22Rv1 (cell line): ENCODE results near the gene RNF213.

ENCODE experiments used
- H3K27ac ChIP-seq: fragments of 450-650 bp; 2 replicates; pipeline ENCODE4 v1.5.1; 2017
- CTCF ChIP-seq: fragments of 450-650 bp; IDR thresholded peaks from 2 replicates; pipeline ENCODE4 v1.5.1; 2017; ENCODE audit warnings: mild to moderate bottlenecking
- ZFX ChIP-seq: fragments of 450-650 bp; IDR thresholded peaks from 2 replicates; pipeline ENCODE4 v1.6.1; 2017; ENCODE audit warnings: antibody characterized with exemption, borderline replicate concordance

The RNF213 gene

GRCh38 chr17:80315517-80316182, 55.0 kb downstream of the RNF213 start:
- TF ChIP-seq ZFX (no peak), CTCF (no peak)
- H3K27ac ChIP-seq, result no peak overlapping the region

- H3K27ac ChIP-seq, result no peak overlapping the region
- no peak for TF ChIP-seq ZFX
- no peak for TF ChIP-seq CTCF
These were observed 55.8 kb downstream of the RNF213 start for GRCh38 chr17:80316431-80316830.

GRCh38 chr17:80316927-80317705, 56.5 kb downstream of the RNF213 start:
- no peak overlapping the region for H3K27ac ChIP-seq
- TF ChIP-seq CTCF, result no peak
- no peak for TF ChIP-seq ZFX

GRCh38 chr17:80317706-80317980, 57.0 kb downstream of the RNF213 start:
- TF ChIP-seq ZFX, result no peak

GRCh38 chr17:80318166-80318565, 57.5 kb downstream of the RNF213 start:
- TF ChIP-seq CTCF (no peak), ZFX (no peak)

More at GRCh38 chr17:80317706-80317980, 57.0 kb downstream of the RNF213 start:
- no peak overlapping the region for H3K27ac ChIP-seq

GRCh38 chr17:80319262-80319998, 58.8 kb downstream of the RNF213 start:
- TF ChIP-seq ZFX (no peak), CTCF (no peak)
- H3K27ac ChIP-seq, result no peak overlapping the region

More at GRCh38 chr17:80318166-80318565, 57.5 kb downstream of the RNF213 start:
- no peak overlapping the region for H3K27ac ChIP-seq

- no peak overlapping the region for H3K27ac ChIP-seq
These were observed 59.3 kb downstream of the RNF213 start for GRCh38 chr17:80319999-80320344.

More at GRCh38 chr17:80319999-80320344, 59.3 kb downstream of the RNF213 start:
- no peak for TF ChIP-seq ZFX
- TF ChIP-seq CTCF, result no peak
